ENCODE data around the gene KLHL18.
"Not testable (repeated sequence)": the region's sequence is repeated elsewhere in the genome, so short reads cannot be mapped to it uniquely, and the experiment has no call there.

The KLHL18 gene

GRCh38 chr3:47315069-47315647 is 32.4 kb downstream of the KLHL18 start:
- DNase-seq: peak; percentile 27

GRCh38 chr3:47316151-47316550 is 33.4 kb downstream of the KLHL18 start:
- DNase-seq: not testable (repeated sequence)

- DNase-seq: no peak
Observed at GRCh38 chr3:47318916-47319315, 36.2 kb downstream of the KLHL18 start.

- DNase-seq: no peak
Observed at GRCh38 chr3:47319956-47320355, 37.2 kb downstream of the KLHL18 start.

- peak; percentile 62 for DNase-seq
Observed at GRCh38 chr3:47323431-47324277, 40.9 kb downstream of the KLHL18 start.

- peak; percentile 81 for DNase-seq
Observed at GRCh38 chr3:47324278-47324865, 41.6 kb downstream of the KLHL18 start.

GRCh38 chr3:47333907-47334306 is 51.2 kb downstream of the KLHL18 start:
- DNase-seq: no peak

GRCh38 chr3:47337656-47338055 is 54.9 kb downstream of the KLHL18 start:
- no peak for DNase-seq

- DNase-seq: no peak
Observed at GRCh38 chr3:47339951-47340350, 57.2 kb downstream of the KLHL18 start.

- DNase-seq: no peak
Observed at GRCh38 chr3:47340866-47341265, 58.1 kb downstream of the KLHL18 start.

- peak; percentile 27 for DNase-seq
Observed at GRCh38 chr3:47342151-47342550, 59.4 kb downstream of the KLHL18 start.

- DNase-seq: no peak
Observed at GRCh38 chr3:47342812-47343211, 60.1 kb downstream of the KLHL18 start.

GRCh38 chr3:47343471-47343971 is 60.8 kb downstream of the KLHL18 start:
- DNase-seq: no peak

GRCh38 chr3:47344971-47345370 is 62.2 kb downstream of the KLHL18 start:
- no peak for DNase-seq

- peak; percentile 81 for DNase-seq
Observed at GRCh38 chr3:47347217-47347801, 64.6 kb downstream of the KLHL18 start.

GRCh38 chr3:47348411-47349154 is 65.8 kb downstream of the KLHL18 start:
- DNase-seq: no peak

GRCh38 chr3:47355010-47355409 is 72.3 kb downstream of the KLHL18 start:
- no peak for DNase-seq

GRCh38 chr3:47356201-47356600 is 73.5 kb downstream of the KLHL18 start:
- no peak for DNase-seq

- no peak for DNase-seq
Observed at GRCh38 chr3:47359323-47359722, 76.6 kb downstream of the KLHL18 start.

- not testable (repeated sequence) for DNase-seq
Observed at GRCh38 chr3:47360110-47360517, 77.4 kb downstream of the KLHL18 start.

GRCh38 chr3:47362701-47363100 is 80.0 kb downstream of the KLHL18 start:
- DNase-seq: no peak

Data from fibroblast of skin of right quadriceps (primary cell).